SK-N-SH (cell line): Measurements from ENCODE around the gene SETDB2. TPM values are rescaled to one million over a fixed set of nuclear protein-coding genes. Genes with fewer than 3 reads are reported as not detected.

Experiments used
- CTCF ChIA-PET: fragments of 300-600, 350-600 bp; formaldehyde crosslinking; extraction: SDS; loops from one replicate; lab custom pipeline; 2021; lab: Yijun Ruan, JAX
- POLR2A ChIA-PET: fragments of 350-600 bp; sonication (Branson Sonifier 250); formaldehyde crosslinking; extraction: SDS; loops from one replicate; lab custom pipeline; 2020; ENCODE audit warnings: antibody characterized with exemption, inconsistent platforms; lab: Yijun Ruan, JAX
- DNase-seq: peaks from one replicate; pipeline ENCODE4 v3.0.0; 2012
- H2AFZ ChIP-seq: fragments of 200-600 bp; sonication (generic); 2 replicates; pipeline ENCODE4 v1.8.1; 2016; ENCODE audit warnings: antibody characterized with exemption, mild to moderate bottlenecking, low read depth
- H3F3A ChIP-seq: fragments of 200-600 bp; sonication (generic); replicated peaks from 2 replicates; pipeline ENCODE3; 2016; ENCODE audit warnings: antibody characterized with exemption, mild to moderate bottlenecking; ENCODE audit not compliant: insufficient read depth
- H3K27ac ChIP-seq, 2 experiments: fragments of 200-500 bp in 1 of 2; fragments of 200-600 bp in 1 of 2; sonication (Bioruptor generic) in 1 of 2; sonication (generic), shearing (Covaris generic) in 1 of 2; 2 replicates each; pipeline versions ENCODE4 v1.5.1 to v1.6.1; 2014 to 2016; ENCODE audit warnings: low read depth in 2 of 2, inconsistent platforms in 1 of 2, low read length in 1 of 2, mild to moderate bottlenecking in 1 of 2, mixed read lengths in 1 of 2
- H3K27me3 ChIP-seq: fragments of 200-600 bp; sonication (generic), shearing (Covaris generic); 2 replicates; pipeline ENCODE4 v1.6.1; 2016; ENCODE audit warnings: mixed run types; ENCODE audit not compliant: insufficient read depth
- H3K36me3 ChIP-seq, 2 experiments: fragments of 200-500 bp in 1 of 2; fragments of 200-600 bp in 1 of 2; sonication (Bioruptor generic) in 1 of 2; sonication (generic) in 1 of 2; replicated peaks in 1 of 2; 2 replicates each; pipeline versions ENCODE3 to v1.5.1; 2014 to 2016; ENCODE audit warnings: low read length in 1 of 2, mild to moderate bottlenecking in 1 of 2; ENCODE audit not compliant: insufficient read depth in 2 of 2, control insufficient read depth in 1 of 2
- H3K4me1 ChIP-seq, 2 experiments: fragments of 200-500 bp in 1 of 2; fragments of 200-600 bp in 1 of 2; sonication (Bioruptor generic) in 1 of 2; sonication (generic), shearing (Covaris generic) in 1 of 2; 2 replicates each; pipeline versions ENCODE4 v1.5.1 to v1.6.1; 2014 to 2016; ENCODE audit warnings: low read depth in 1 of 2, low read length in 1 of 2, mixed run types in 1 of 2; ENCODE audit not compliant: insufficient read depth in 2 of 2, control insufficient read depth in 1 of 2
- H3K4me2 ChIP-seq: fragments of 200-600 bp; sonication (generic), shearing (Covaris generic); 2 replicates; pipeline ENCODE4 v1.6.1; 2017; ENCODE audit warnings: mixed run types
- H3K4me3 ChIP-seq, 2 experiments: fragments of 200-500 bp in 1 of 2; fragments of 200-600 bp in 1 of 2; sonication (Bioruptor generic) in 1 of 2; sonication (generic), shearing (Covaris generic) in 1 of 2; 2 replicates each; pipeline versions ENCODE4 v1.5.1 to v1.8.1; 2014 to 2016; ENCODE audit warnings: low read depth in 2 of 2, inconsistent platforms in 1 of 2, low read length in 1 of 2, mild to moderate bottlenecking in 1 of 2, mixed read lengths in 1 of 2, moderate library complexity in 1 of 2
- H3K79me2 ChIP-seq: fragments of 200-600 bp; sonication (generic); 2 replicates; pipeline ENCODE4 v1.8.1; 2017; ENCODE audit warnings: mild to moderate bottlenecking; ENCODE audit not compliant: insufficient read depth
- H3K9ac ChIP-seq: fragments of 200-600 bp; sonication (generic); 2 replicates; pipeline ENCODE4 v1.6.1; 2017; ENCODE audit warnings: mixed run types
- H3K9me2 ChIP-seq: fragments of 200-600 bp; sonication (generic); 2 replicates; pipeline ENCODE4 v1.6.1; 2017; ENCODE audit warnings: mixed run types
- H3K9me3 ChIP-seq: fragments of 200-600 bp; sonication (generic); 2 replicates; pipeline ENCODE4 v1.6.1; 2017; ENCODE audit warnings: mixed run types, mild to moderate bottlenecking, moderate library complexity
- H4K20me1 ChIP-seq: fragments of 200-600 bp; sonication (generic); 2 replicates; pipeline ENCODE4 v1.6.1; 2017; ENCODE audit warnings: mild to moderate bottlenecking, mixed run types; ENCODE audit not compliant: insufficient read depth
- CHD2 ChIP-seq: fragments of 150-350 bp; IDR thresholded peaks from 2 replicates; pipeline ENCODE4 v1.6.1; 2018; ENCODE audit warnings: low read length; ENCODE audit not compliant: partially characterized antibody
- ELF1 ChIP-seq: IDR thresholded peaks from 2 replicates; pipeline ENCODE4 v1.4.0; 2012
- EZH2phosphoT487 ChIP-seq: fragments of 200-600 bp; sonication (generic); IDR thresholded peaks from 2 replicates; pipeline ENCODE4 v1.6.1; 2017; ENCODE audit warnings: low read depth, mixed run types, mild to moderate bottlenecking, antibody characterized with exemption, moderate library complexity, borderline replicate concordance
- FOXM1 ChIP-seq: IDR thresholded peaks from 2 replicates; pipeline ENCODE4 v1.4.0; 2012; ENCODE audit warnings: low read depth, mild to moderate bottlenecking
- GABPA ChIP-seq: IDR thresholded peaks from 2 replicates; pipeline ENCODE4 v1.4.0; 2012; ENCODE audit warnings: low read depth, mild to moderate bottlenecking
- JUND ChIP-seq: IDR thresholded peaks from 2 replicates; pipeline ENCODE4 v1.4.0; 2012
- MEF2A ChIP-seq: IDR thresholded peaks from 2 replicates; pipeline ENCODE4 v1.4.0; 2012; ENCODE audit warnings: low read depth, borderline replicate concordance
- NFIC ChIP-seq: IDR thresholded peaks from 2 replicates; pipeline ENCODE4 v1.4.0; 2012; ENCODE audit warnings: borderline replicate concordance
- NRF1 ChIP-seq: IDR thresholded peaks from 2 replicates; pipeline ENCODE4 v1.6.1; 2012; ENCODE audit warnings: low read depth, mild to moderate bottlenecking, low read length
- POLR2AphosphoS5 ChIP-seq: IDR thresholded peaks from 2 replicates; pipeline ENCODE4 v1.6.1; 2012; ENCODE audit warnings: low read depth, low read length
- RCOR1 ChIP-seq: fragments of 150-350 bp; IDR thresholded peaks from 2 replicates; pipeline ENCODE4 v1.6.1; 2017; ENCODE audit warnings: antibody characterized with exemption, low read length
- RFX5 ChIP-seq: IDR thresholded peaks from 2 replicates; pipeline ENCODE4 v1.6.1; 2012; ENCODE audit warnings: mild to moderate bottlenecking, improper control_type of control experiment, low read length
- RXRA ChIP-seq: IDR thresholded peaks from 2 replicates; pipeline ENCODE4 v1.4.0; 2012; ENCODE audit warnings: low read depth, mild to moderate bottlenecking, borderline replicate concordance
- SIN3A ChIP-seq: IDR thresholded peaks from 2 replicates; pipeline ENCODE4 v1.6.1; 2012; ENCODE audit warnings: low read depth, mild to moderate bottlenecking, low read length, moderate library complexity, borderline replicate concordance
- TAF1 ChIP-seq: IDR thresholded peaks from 2 replicates; pipeline ENCODE4 v1.6.1; 2012; ENCODE audit warnings: low read depth, mild to moderate bottlenecking, low read length, moderate library complexity, borderline replicate concordance
- TEAD4 ChIP-seq: IDR thresholded peaks from 2 replicates; pipeline ENCODE4 v1.4.0; 2012; ENCODE audit warnings: mild to moderate bottlenecking, borderline replicate concordance; ENCODE audit not compliant: insufficient read depth
- YY1 ChIP-seq: IDR thresholded peaks from 2 replicates; pipeline ENCODE4 v1.4.0; 2012; ENCODE audit warnings: low read depth, mild to moderate bottlenecking
- WGBS: methylation state at CpG from one replicate; pipeline ENCODE4 v1.1.6; 2017; ENCODE audit warnings: low lambda C conversion rate; 5-methylcytosine and 5-hydroxymethylcytosine counted together
- polyA plus RNA-seq, 3 experiments: library from polyadenylated mRNA; depleted of rRNA; stranded (reverse); fragments of >200 nt; gene quantifications; 2 replicates each; pipeline ENCODE4 v1.2.3, GENCODE V29; 2012
- TF ChIP-seq, protein P1 (sequence below): fragments of 200-600 bp; sonication (generic); IDR thresholded peaks from 2 replicates; pipeline ENCODE4 v1.6.1; 2017; ENCODE audit warnings: antibody characterized with exemption, mild to moderate bottlenecking, moderate library complexity
- TF ChIP-seq, protein P2 (sequence below): IDR thresholded peaks from 2 replicates; pipeline ENCODE4 v1.6.1; 2012; ENCODE audit warnings: mild to moderate bottlenecking, low read depth, low read length, moderate library complexity
- TF ChIP-seq, protein P3 (sequence below): IDR thresholded peaks from 2 replicates; pipeline ENCODE4; 2012
- TF ChIP-seq, protein P4 (sequence below): fragments of 150-350 bp; IDR thresholded peaks from 2 replicates; pipeline ENCODE4 v1.6.1; 2017; ENCODE audit warnings: antibody characterized with exemption, low read length, low read depth, borderline replicate concordance

The SETDB2 gene, protein sequence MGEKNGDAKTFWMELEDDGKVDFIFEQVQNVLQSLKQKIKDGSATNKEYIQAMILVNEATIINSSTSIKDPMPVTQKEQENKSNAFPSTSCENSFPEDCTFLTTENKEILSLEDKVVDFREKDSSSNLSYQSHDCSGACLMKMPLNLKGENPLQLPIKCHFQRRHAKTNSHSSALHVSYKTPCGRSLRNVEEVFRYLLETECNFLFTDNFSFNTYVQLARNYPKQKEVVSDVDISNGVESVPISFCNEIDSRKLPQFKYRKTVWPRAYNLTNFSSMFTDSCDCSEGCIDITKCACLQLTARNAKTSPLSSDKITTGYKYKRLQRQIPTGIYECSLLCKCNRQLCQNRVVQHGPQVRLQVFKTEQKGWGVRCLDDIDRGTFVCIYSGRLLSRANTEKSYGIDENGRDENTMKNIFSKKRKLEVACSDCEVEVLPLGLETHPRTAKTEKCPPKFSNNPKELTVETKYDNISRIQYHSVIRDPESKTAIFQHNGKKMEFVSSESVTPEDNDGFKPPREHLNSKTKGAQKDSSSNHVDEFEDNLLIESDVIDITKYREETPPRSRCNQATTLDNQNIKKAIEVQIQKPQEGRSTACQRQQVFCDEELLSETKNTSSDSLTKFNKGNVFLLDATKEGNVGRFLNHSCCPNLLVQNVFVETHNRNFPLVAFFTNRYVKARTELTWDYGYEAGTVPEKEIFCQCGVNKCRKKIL
- 1.9 and 2.4 TPM in 2 replicates for polyA plus RNA-seq (2012; rRNA removed)
- 2.7 and 3.0 TPM in 2 replicates for polyA plus RNA-seq (2012; cell fraction: cytosol; rRNA removed)
- 2.2 and 4.2 TPM in 2 replicates for polyA plus RNA-seq (2012; cell fraction: nucleus; rRNA removed)

DNA sequence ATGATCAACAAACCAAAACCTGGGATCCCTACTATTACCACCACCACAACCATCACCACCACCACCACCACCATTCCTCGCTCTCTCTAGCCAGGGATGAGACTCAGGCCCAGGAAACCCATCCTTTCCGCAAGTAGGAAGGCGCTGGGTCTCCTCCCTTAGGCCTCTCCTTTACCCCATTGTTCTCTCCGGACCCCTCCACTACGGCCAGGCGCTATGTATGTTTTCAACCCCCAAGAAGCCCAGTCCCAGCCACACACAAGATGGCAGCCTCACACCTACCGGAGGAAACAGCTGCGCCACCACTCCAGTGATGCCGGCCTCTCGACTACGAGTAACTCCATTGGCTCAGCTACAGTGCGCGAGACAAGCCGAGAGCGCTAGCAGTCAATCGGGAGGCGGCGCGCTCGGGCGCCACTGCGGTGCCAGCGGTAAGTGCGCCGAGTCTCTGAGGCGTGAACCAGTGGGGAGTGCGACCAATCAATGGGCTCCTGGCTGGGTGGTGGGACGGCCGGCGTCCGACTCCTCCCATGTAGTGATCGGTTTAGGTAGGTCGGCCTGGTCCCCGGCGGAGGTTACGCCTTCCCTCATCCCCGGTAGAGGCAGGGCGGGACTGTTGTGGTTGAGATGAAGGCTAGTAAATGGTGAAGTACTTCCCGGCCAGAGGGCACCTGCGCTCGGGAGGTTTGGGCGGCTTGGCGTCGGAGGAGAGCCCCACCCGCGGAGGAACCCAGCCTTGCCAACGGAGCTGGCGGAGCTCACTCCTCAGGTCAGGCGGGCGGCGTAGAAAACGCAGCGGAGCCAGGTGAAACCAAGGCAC lies at the start of gene SETDB2, which contains the start of gene CAB39L:
Gene SETDB2 (plus strand): TSS at position 571 of the 820 bp plus-strand sequence. CDS start 7,620 bp downstream, outside the sequence.
Gene CAB39L (minus strand): TSS at position 361 of the 820 bp plus-strand sequence. CDS start 61,154 bp downstream, outside the sequence.
- peak within 1 kb of the TSS; percentile 89 for H3K4me2 ChIP-seq
- CTCF ChIA-PET, result interaction anchor here (0.6 to 2.6 kb wide), 9 partner anchors 8 to 349 kb away, joined by 3 to 18 read pairs (median 3); partner anchors contain the start of gene KPNA3
- peak; percentile 94 for DNase-seq
- peak within 1 kb of the TSS; percentile 95 to 98 for H3K27ac ChIP-seq
- H3F3A ChIP-seq, result peaks cover 24% of the 10 kb centered on the region
- peak within 1 kb of the TSS; percentile 93 for H3K9ac ChIP-seq
- no peaks in the 10 kb centered on the region for H3K9me2 ChIP-seq
- peaks cover 0 to 3% of the 10 kb centered on the region in 2 experiments; a peak in 2 of 4 replicates for H3K4me1 ChIP-seq
- no peaks in the 10 kb centered on the region for H3K9me3 ChIP-seq
- H3K36me3 ChIP-seq, result no peaks in the 10 kb centered on the region
- WGBS, result 3% methylated on average over 30 of the region's 53 CpGs
- H2AFZ ChIP-seq, result peak within 1 kb of the TSS; percentile 92
- POLR2A ChIA-PET, result interaction anchor here (0.7 to 2.1 kb wide), 15 partner anchors 12 to 492 kb away, joined by 3 to 14 read pairs (median 3); partner anchors contain the start of genes CDADC1, EBPL, RCBTB1 and SPRYD7
- no peaks in the 10 kb centered on the region for H4K20me1 ChIP-seq
- no peaks in the 10 kb centered on the region for H3K27me3 ChIP-seq
- peak within 1 kb of the TSS; percentile 84 to 88 for H3K4me3 ChIP-seq
- peaks cover 47% of the 10 kb centered on the region for H3K79me2 ChIP-seq
- TF ChIP-seq, protein P1, sequence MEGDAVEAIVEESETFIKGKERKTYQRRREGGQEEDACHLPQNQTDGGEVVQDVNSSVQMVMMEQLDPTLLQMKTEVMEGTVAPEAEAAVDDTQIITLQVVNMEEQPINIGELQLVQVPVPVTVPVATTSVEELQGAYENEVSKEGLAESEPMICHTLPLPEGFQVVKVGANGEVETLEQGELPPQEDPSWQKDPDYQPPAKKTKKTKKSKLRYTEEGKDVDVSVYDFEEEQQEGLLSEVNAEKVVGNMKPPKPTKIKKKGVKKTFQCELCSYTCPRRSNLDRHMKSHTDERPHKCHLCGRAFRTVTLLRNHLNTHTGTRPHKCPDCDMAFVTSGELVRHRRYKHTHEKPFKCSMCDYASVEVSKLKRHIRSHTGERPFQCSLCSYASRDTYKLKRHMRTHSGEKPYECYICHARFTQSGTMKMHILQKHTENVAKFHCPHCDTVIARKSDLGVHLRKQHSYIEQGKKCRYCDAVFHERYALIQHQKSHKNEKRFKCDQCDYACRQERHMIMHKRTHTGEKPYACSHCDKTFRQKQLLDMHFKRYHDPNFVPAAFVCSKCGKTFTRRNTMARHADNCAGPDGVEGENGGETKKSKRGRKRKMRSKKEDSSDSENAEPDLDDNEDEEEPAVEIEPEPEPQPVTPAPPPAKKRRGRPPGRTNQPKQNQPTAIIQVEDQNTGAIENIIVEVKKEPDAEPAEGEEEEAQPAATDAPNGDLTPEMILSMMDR, result peak; percentile 38
- TF ChIP-seq NRF1 (peak; percentile 63), MEF2A (no peak), RFX5 (no peak; the same call in 1 of the 2 replicates), FOXM1 (no peak), GABPA (peak; percentile 75), CHD2 (peak; percentile 99), TAF1 (peak; percentile 81), RCOR1 (no peak; the same call in 1 of the 2 replicates), ELF1 (no peak), JUND (no peak), RXRA (no peak), NFIC (no peak), YY1 (peak; percentile 98), SIN3A (peak; percentile 79; the same call in 1 of the 2 replicates), POLR2AphosphoS5 (peak; percentile 72), EZH2phosphoT487 (no peak), TEAD4 (no peak)
- TF ChIP-seq, protein P2, sequence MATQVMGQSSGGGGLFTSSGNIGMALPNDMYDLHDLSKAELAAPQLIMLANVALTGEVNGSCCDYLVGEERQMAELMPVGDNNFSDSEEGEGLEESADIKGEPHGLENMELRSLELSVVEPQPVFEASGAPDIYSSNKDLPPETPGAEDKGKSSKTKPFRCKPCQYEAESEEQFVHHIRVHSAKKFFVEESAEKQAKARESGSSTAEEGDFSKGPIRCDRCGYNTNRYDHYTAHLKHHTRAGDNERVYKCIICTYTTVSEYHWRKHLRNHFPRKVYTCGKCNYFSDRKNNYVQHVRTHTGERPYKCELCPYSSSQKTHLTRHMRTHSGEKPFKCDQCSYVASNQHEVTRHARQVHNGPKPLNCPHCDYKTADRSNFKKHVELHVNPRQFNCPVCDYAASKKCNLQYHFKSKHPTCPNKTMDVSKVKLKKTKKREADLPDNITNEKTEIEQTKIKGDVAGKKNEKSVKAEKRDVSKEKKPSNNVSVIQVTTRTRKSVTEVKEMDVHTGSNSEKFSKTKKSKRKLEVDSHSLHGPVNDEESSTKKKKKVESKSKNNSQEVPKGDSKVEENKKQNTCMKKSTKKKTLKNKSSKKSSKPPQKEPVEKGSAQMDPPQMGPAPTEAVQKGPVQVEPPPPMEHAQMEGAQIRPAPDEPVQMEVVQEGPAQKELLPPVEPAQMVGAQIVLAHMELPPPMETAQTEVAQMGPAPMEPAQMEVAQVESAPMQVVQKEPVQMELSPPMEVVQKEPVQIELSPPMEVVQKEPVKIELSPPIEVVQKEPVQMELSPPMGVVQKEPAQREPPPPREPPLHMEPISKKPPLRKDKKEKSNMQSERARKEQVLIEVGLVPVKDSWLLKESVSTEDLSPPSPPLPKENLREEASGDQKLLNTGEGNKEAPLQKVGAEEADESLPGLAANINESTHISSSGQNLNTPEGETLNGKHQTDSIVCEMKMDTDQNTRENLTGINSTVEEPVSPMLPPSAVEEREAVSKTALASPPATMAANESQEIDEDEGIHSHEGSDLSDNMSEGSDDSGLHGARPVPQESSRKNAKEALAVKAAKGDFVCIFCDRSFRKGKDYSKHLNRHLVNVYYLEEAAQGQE, result peak; percentile 45; the same call in 1 of the 2 replicates
- TF ChIP-seq, protein P3, sequence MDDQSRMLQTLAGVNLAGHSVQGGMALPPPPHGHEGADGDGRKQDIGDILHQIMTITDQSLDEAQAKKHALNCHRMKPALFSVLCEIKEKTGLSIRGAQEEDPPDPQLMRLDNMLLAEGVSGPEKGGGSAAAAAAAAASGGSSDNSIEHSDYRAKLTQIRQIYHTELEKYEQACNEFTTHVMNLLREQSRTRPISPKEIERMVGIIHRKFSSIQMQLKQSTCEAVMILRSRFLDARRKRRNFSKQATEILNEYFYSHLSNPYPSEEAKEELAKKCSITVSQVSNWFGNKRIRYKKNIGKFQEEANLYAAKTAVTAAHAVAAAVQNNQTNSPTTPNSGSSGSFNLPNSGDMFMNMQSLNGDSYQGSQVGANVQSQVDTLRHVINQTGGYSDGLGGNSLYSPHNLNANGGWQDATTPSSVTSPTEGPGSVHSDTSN, result peak; percentile 30; the same call in 1 of the 2 replicates
- TF ChIP-seq, protein P4, sequence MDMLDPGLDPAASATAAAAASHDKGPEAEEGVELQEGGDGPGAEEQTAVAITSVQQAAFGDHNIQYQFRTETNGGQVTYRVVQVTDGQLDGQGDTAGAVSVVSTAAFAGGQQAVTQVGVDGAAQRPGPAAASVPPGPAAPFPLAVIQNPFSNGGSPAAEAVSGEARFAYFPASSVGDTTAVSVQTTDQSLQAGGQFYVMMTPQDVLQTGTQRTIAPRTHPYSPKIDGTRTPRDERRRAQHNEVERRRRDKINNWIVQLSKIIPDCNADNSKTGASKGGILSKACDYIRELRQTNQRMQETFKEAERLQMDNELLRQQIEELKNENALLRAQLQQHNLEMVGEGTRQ, result no peak
